Adipose tissue (tissue), 3 donors: ENCODE data around the gene RAB12. TPM values are rescaled to one million over a fixed set of nuclear protein-coding genes. Genes with fewer than 3 reads are reported as not detected.
"Not testable (repeated sequence)": the region's sequence is repeated elsewhere in the genome, so short reads cannot be mapped to it uniquely, and the experiment has no call there.

ENCODE experiments used
- H3K27ac ChIP-seq: one replicate; pipeline ENCODE4 v1.5.1; 2013; ENCODE audit warnings: low read depth, low read length
- WGBS, 3 donors: extraction: QIAGEN DNeasy Blood & Tissue Kit; methylation state at CpG; one replicate each; pipeline ENCODE4 v1.1.7; 2013; 5-methylcytosine and 5-hydroxymethylcytosine counted together
- polyA plus RNA-seq, 3 donors: library from polyadenylated mRNA; stranded (reverse); fragments of 200-250 nt; gene quantifications; one replicate each; pipeline ENCODE4 v1.2.3, GENCODE V29; 2013
- donor health status: healthy with polysubstance abuse.
- donor health status: Bipolar disorder and iron deficiency.
- donor health status: healthy.

RAB12 gene
- polyA plus RNA-seq, 3 donors = 8.5 to 44.2 (median 19.8) TPM

GRCh38 chr18:8609659-8610458 is 622 bp downstream of the RAB12 start:
- H3K27ac ChIP-seq = no peak overlapping the region
- WGBS, 3 donors = 1% methylated on average over 53 to 76 of the region's 78 CpGs

DNA sequence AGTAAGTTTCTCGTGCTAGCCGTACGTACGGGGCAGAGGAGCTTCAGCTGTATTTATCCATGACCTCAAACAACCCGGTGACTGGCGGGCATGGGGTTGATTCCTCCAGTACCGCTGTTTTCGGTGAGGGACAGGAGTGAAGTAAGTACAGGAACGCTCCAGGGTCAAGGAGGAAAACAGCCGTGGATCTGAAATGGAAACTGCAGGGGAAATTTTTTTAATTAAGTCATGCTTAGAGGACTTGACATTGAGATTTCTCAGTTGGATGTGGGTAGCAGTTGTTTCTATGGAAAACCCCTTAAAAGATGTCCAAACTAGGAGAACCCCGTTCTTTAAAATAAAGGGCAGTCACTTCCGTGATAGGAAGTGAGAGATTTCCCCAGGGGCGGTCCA is 1.2 kb downstream of the RAB12 start:
- no peak overlapping the region for H3K27ac ChIP-seq
- WGBS, 3 donors = 4 to 12% (median 4%) methylated on average over 13 of the region's 13 CpGs

DNA sequence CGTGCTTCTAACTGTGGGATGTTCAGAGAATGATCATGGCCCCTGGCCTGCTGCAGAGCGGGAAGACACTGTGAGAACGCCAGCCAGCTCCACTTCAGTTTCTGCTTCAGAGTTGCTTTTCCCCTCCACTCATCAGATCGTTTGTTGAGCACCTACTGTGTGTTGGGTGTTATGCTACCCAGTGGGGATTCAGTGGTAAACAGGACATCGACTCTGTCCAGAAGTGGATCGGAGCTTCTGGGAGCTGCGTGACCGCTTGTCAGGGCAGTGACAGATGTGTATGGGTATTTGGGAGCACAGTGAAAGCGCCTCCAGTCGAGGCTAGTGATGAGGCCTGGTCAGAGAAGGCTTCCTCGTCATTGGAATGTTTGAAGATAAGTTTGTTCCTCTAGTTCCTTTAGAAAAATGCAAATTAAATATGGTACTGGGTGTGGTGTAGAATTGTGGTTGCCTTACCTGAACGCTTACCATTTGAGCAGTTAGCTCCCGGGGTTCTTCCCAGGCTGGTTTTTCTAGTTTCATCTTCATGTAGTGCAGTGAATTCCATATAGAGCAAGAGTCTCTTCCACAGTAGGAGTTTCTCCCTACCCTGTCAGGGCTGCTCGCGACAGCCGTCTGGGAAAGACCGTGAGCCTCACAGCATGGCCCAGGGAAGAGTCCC is 2.8 kb downstream of the RAB12 start:
- no peak overlapping the region for H3K27ac ChIP-seq
- 88 to 95% (median 93%) methylated on average over 17 of the region's 17 CpGs for WGBS, 3 donors

DNA sequence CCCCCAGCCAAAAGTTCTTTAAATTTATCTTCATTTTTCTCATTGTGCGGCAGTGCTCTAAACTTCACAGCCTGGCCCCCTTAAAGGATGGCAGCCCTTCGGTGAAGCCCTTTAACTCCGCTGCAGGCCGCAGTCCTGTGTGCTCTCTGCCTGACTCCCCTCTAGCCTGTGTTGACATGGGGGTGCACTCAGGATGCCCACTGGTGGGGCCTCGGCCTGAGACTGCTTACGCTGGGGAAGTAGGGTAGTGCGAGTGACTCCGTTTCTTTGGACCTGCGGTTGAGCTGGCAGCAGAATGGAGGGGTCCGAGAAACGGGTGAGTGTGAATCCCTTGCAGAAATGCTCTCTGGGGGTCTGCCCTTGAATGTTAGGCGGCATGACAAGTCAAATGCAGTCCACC is 5.6 kb downstream of the RAB12 start:
- 90 to 93% (median 91%) methylated on average over 12 of the region's 12 CpGs for WGBS, 3 donors
- H3K27ac ChIP-seq = no peak overlapping the region

- WGBS, 3 donors = 34 to 67% (median 39%) methylated on average over 4 of the region's 4 CpGs
- H3K27ac ChIP-seq = no peak overlapping the region
Measured at GRCh38 chr18:8615397-8616027, 6.3 kb downstream of the RAB12 start.

GRCh38 chr18:8616028-8616401 is 6.8 kb downstream of the RAB12 start:
- H3K27ac ChIP-seq = no peak overlapping the region
- WGBS, 3 donors = 54 to 72% (median 69%) methylated on average over 4 of the region's 4 CpGs

GRCh38 chr18:8617907-8618306 is 8.7 kb downstream of the RAB12 start:
- no peak overlapping the region for H3K27ac ChIP-seq
- WGBS, 3 donors = 91 to 93% (median 93%) methylated on average over 5 of the region's 5 CpGs

GRCh38 chr18:8619041-8619440 is 9.8 kb downstream of the RAB12 start:
- H3K27ac ChIP-seq = no peak overlapping the region
- WGBS, 3 donors = 78 to 94% (median 94%) methylated on average over 5 of the region's 5 CpGs

DNA sequence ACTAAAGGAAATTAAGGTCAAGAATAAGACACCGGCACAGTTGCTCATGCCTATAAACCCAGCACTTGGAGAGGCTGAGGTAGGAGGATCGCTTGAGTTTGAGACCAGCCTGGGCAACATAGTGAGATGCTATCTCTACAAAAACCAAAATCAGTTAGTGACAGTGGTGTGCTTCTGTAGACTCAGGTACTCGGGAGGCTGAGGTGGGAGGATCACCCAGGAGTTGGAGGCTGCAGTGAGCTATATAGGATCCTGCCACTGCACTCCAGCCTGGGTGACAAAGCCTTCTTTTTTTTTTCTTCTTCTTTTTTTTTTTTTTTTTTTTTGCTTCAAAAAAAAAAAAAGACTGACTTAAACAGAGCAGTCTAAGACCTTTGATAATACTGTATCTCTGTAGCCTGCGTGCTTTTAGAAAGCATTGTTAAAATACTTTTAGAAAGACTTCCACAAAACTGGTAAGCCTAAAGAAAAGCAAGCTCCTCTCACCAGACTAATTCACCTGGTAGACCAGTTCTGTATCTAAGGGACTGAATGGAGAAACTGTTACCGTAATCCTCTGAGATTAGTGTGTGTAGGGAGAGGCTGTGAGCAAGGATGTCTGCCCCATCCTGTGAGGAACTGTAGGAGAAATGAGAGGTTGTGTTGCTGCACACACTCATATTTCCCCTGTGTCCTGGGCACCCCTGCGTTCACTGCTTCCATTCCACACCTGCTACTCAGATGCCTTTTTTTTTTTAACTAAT is 10.8 kb downstream of the RAB12 start:
- H3K27ac ChIP-seq = no peak overlapping the region
- 86 to 97% (median 93%) methylated on average over 6 of the region's 6 CpGs for WGBS, 3 donors

DNA sequence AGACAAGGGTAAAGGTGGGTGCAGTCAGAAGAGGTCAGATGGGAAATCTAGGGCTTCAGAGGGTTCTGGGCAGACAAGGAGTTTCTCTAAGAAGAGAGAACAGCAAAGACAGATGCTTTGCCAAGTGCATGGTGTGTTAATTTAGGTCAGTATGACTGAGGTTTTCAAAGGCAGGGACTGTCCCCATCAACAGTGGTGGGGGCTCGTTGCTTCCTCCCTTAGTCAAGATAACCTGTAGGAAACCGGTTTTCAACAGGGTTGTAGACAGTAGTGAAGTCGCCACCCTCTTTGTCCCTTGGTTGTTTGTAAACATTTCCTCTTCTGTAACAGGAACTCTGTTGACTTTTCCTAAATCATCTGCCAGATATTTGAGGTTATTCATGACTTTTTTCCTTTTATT is 11.6 kb downstream of the RAB12 start:
- 56 to 67% (median 60%) methylated on average over 3 of the region's 3 CpGs for WGBS, 3 donors
- H3K27ac ChIP-seq = no peak overlapping the region

DNA sequence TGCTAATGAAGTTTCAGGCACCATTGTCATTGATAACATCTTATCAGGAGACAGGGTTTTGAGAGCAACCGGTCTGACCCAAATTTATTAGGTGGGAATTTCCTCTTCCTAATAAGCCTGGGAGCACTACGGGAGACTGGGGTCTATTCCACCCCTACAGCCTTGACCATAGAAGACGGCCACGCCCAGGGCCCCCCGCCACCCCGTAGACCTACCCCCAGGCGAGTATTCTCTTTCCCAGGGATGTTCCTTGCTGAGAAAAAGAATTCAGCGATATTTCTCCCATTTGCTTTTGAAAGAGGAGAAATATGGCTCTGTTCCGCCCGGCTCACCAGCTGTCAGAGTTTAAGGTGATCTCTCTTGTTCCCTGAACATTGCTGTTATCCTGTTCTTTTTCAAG is 13.4 kb downstream of the RAB12 start:
- H3K27ac ChIP-seq = not testable (repeated sequence)
- 88 to 93% (median 92%) methylated on average over 10 of the region's 10 CpGs for WGBS, 3 donors

GRCh38 chr18:8623549-8624106 is 14.4 kb downstream of the RAB12 start:
- H3K27ac ChIP-seq = no peak overlapping the region
- WGBS, 3 donors = 43 to 72% (median 48%) methylated on average over 4 of the region's 4 CpGs

DNA sequence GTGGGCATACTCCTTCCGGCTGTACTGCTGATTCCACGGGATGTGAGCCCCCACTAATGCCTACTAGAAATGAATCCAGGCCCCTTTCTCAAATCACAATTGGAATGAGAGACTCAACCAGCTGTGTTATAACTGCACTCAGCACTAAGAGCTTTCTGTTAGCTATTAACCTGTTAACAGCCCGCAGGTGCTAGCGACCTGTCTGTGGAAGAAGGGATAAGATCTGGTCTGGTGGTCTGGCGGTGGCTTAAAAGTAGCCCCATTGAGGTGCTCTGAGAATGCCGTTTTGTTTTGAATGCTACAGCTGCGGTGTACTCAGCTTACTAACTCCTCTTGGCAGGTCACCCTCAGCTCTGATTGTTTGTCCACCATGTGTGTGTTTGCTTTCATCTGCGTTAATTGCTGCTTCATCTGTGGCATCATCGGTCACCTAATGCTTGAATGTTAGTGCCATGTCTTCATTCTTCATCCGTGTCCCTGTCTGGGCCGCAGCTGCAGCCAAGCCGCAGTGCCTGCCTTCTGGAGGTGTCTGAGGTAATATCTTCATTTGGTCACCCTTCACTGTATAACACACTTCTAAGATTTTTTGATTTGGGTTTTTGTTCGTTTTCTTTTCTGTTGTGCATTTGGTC is 16.3 kb downstream of the RAB12 start:
- H3K27ac ChIP-seq = no peak overlapping the region
- 63 to 93% (median 86%) methylated on average over 13 of the region's 13 CpGs for WGBS, 3 donors

GRCh38 chr18:8626414-8627106 is 17.3 kb downstream of the RAB12 start:
- 64 to 88% (median 82%) methylated on average over 6 of the region's 6 CpGs for WGBS, 3 donors
- H3K27ac ChIP-seq = no peak overlapping the region

- WGBS, 3 donors = 79 to 91% (median 84%) methylated on average over 11 of the region's 11 CpGs
Measured at GRCh38 chr18:8627107-8627472, 17.9 kb downstream of the RAB12 start.

DNA sequence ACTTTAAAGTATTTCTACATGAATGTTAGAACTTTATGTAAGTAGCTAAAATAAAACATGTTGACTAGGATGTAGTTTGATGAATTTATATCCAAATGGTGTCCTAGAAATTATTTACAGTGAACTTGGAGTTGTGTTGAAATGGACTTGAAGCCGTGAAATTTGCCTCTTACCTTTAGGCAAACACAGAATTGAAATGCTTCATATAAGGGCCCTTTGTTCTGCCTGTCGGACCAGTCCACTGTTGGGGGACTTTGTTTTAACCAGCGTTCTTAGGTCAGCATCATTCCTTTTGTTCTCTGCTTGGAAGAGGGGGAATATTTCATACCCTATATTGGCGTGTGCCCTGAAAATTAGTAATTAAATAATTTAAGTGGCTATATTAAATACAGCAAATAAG is 18.3 kb downstream of the RAB12 start:
- WGBS, 3 donors = 83 to 96% (median 94%) methylated on average over 4 of the region's 4 CpGs
- no peak overlapping the region for H3K27ac ChIP-seq

More at GRCh38 chr18:8627107-8627472, 17.9 kb downstream of the RAB12 start:
- H3K27ac ChIP-seq = no peak overlapping the region

GRCh38 chr18:8629602-8630001 is 20.4 kb downstream of the RAB12 start:
- no peak overlapping the region for H3K27ac ChIP-seq
- WGBS, 3 donors = 95 to 99% (median 99%) methylated on average over 3 of the region's 3 CpGs

GRCh38 chr18:8630546-8630945 is 21.3 kb downstream of the RAB12 start:
- H3K27ac ChIP-seq = no peak overlapping the region
- WGBS, 3 donors = 60 to 91% (median 85%) methylated on average over 2 of the region's 2 CpGs
